OCI-LY1 (cell line): ENCODE measurements around the gene MMAB.

Experiments used
- H2AFZ ChIP-seq: fragments of 200-600 bp; sonication (generic), shearing (Covaris generic); 2 replicates; pipeline ENCODE4 v1.6.0; 2014; ENCODE audit warnings: antibody characterized with exemption, mild to moderate bottlenecking, low read length
- H3F3A ChIP-seq: fragments of 200-600 bp; sonication (generic), shearing (Covaris generic); 2 replicates; pipeline ENCODE4 v1.6.0; 2014; ENCODE audit warnings: mild to moderate bottlenecking, antibody characterized with exemption, low read length, moderate library complexity; ENCODE audit not compliant: insufficient read depth
- H3K27ac ChIP-seq: fragments of 200-600 bp; sonication (generic); 2 replicates; pipeline ENCODE4 v1.5.1; 2014; ENCODE audit warnings: low read length, mixed run types, mild to moderate bottlenecking, low read depth; ENCODE audit not compliant: poor library complexity, severe bottlenecking
- H3K27me3 ChIP-seq: fragments of 200-600 bp; sonication (generic); 2 replicates; pipeline ENCODE4 v1.6.0; 2014; ENCODE audit warnings: antibody characterized with exemption, mild to moderate bottlenecking, low read length, moderate library complexity; ENCODE audit not compliant: insufficient read depth
- H3K36me3 ChIP-seq: fragments of 200-600 bp; sonication (generic); 2 replicates; pipeline ENCODE4 v1.6.1; 2014; ENCODE audit warnings: mild to moderate bottlenecking, antibody characterized with exemption, low read length, moderate library complexity, mixed read lengths; ENCODE audit not compliant: insufficient read depth
- H3K4me1 ChIP-seq: fragments of 200-600 bp; sonication (generic); 2 replicates; pipeline ENCODE4 v1.5.1; 2014; ENCODE audit warnings: mild to moderate bottlenecking, low read length, moderate library complexity; ENCODE audit not compliant: insufficient read depth, severe bottlenecking
- H3K4me2 ChIP-seq: fragments of 200-600 bp; sonication (generic), shearing (Covaris generic); 2 replicates; pipeline ENCODE4 v1.6.1; 2014; ENCODE audit warnings: low read length
- H3K4me3 ChIP-seq: fragments of 200-600 bp; sonication (generic); 2 replicates; pipeline ENCODE4 v1.5.1; 2014; ENCODE audit warnings: low read length, low read depth, mild to moderate bottlenecking, mixed read lengths; ENCODE audit not compliant: poor library complexity, severe bottlenecking
- H3K79me2 ChIP-seq: fragments of 200-600 bp; shearing (Covaris generic); 2 replicates; pipeline ENCODE4 v1.6.1; 2016; ENCODE audit warnings: mixed run types, low read length, mixed read lengths; ENCODE audit not compliant: insufficient read depth
- H3K9ac ChIP-seq: fragments of 200-600 bp; sonication (generic), shearing (Covaris generic); 2 replicates; pipeline ENCODE4 v1.6.1; 2014; ENCODE audit warnings: mild to moderate bottlenecking, low read length, mixed read lengths
- H3K9me2 ChIP-seq: fragments of 200-600 bp; sonication (generic), shearing (Covaris generic); 2 replicates; pipeline ENCODE4 v1.6.1; 2014; ENCODE audit warnings: low read depth, mild to moderate bottlenecking, low read length, mixed read lengths
- H3K9me3 ChIP-seq: fragments of 200-600 bp; shearing (Covaris generic); 2 replicates; pipeline ENCODE4 v1.6.1; 2014; ENCODE audit warnings: low read length, mixed read lengths
- H4K20me1 ChIP-seq: fragments of 200-600 bp; sonication (generic), shearing (Covaris generic); 2 replicates; pipeline ENCODE4 v1.6.0; 2016; ENCODE audit warnings: mild to moderate bottlenecking, low read length; ENCODE audit not compliant: insufficient read depth
- EZH2 ChIP-seq: fragments of 200-600 bp; sonication (generic), shearing (Covaris generic); IDR thresholded peaks from 2 replicates; pipeline ENCODE4 v1.8.0; 2017; ENCODE audit warnings: borderline replicate concordance, mixed run types, mild to moderate bottlenecking, antibody characterized with exemption, low read length, moderate library complexity, mixed read lengths
- TF ChIP-seq, protein P1 (sequence below): fragments of 200-600 bp; sonication (generic), shearing (Covaris generic); IDR thresholded peaks from 2 replicates; pipeline ENCODE4 v1.5.1; 2017; ENCODE audit warnings: mild to moderate bottlenecking, antibody characterized with exemption, low read length, moderate library complexity, mixed read lengths

MMAB gene

DNA sequence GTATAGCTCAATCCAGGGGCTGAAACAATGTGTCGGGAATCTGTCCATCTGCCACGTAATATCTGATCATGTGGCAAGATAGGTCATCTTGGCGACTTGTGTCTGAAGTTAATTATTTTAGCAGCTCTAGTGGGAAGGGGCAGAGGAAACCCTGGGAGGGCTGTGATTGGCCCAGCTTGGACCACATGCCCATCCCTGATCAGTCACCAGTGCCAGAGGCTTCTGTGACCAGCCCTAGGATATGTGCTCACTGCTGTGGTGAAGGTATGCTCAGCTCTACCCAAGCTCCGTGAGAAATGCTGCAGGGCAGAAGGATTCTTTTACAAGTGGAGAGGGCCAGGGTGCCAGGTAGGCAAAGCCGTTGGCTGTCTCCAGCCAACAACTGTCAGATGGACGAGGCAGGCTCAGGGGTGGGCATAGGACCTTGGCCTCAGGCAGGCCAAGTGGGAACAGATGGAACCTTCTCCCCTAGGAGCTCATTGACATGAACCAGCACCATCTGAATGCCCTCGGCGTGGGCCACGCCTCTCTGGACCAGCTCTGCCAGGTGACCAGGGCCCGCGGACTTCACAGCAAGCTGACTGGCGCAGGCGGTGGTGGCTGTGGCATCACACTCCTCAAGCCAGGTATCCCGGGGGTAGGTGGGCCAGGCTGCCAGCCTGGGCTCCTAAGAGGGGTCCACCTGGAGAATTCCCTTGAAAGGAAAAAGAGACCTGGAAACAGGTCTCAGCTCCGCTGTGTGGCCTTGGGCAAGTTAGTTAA, 21.4 kb upstream of the MMAB start:
- no peak overlapping the region for H3K4me2 ChIP-seq
- no peaks in the 10 kb centered on the region for H3K9me2 ChIP-seq
- no peaks in the 10 kb centered on the region for H4K20me1 ChIP-seq
- H3K4me1 ChIP-seq: no peaks in the 10 kb centered on the region
- no peak overlapping the region for H3K9ac ChIP-seq
- no peaks in the 10 kb centered on the region for H3K79me2 ChIP-seq
- H2AFZ ChIP-seq: no peak overlapping the region
- H3K27me3 ChIP-seq: no peaks in the 10 kb centered on the region
- H3K4me3 ChIP-seq: no peak overlapping the region
- TF ChIP-seq EZH2: no peak
- TF ChIP-seq, protein P1, sequence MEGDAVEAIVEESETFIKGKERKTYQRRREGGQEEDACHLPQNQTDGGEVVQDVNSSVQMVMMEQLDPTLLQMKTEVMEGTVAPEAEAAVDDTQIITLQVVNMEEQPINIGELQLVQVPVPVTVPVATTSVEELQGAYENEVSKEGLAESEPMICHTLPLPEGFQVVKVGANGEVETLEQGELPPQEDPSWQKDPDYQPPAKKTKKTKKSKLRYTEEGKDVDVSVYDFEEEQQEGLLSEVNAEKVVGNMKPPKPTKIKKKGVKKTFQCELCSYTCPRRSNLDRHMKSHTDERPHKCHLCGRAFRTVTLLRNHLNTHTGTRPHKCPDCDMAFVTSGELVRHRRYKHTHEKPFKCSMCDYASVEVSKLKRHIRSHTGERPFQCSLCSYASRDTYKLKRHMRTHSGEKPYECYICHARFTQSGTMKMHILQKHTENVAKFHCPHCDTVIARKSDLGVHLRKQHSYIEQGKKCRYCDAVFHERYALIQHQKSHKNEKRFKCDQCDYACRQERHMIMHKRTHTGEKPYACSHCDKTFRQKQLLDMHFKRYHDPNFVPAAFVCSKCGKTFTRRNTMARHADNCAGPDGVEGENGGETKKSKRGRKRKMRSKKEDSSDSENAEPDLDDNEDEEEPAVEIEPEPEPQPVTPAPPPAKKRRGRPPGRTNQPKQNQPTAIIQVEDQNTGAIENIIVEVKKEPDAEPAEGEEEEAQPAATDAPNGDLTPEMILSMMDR: no peak
- no peaks in the 10 kb centered on the region for H3F3A ChIP-seq
- no peaks in the 10 kb centered on the region for H3K36me3 ChIP-seq
- no peak overlapping the region for H3K27ac ChIP-seq
- no peaks in the 10 kb centered on the region for H3K9me3 ChIP-seq

DNA sequence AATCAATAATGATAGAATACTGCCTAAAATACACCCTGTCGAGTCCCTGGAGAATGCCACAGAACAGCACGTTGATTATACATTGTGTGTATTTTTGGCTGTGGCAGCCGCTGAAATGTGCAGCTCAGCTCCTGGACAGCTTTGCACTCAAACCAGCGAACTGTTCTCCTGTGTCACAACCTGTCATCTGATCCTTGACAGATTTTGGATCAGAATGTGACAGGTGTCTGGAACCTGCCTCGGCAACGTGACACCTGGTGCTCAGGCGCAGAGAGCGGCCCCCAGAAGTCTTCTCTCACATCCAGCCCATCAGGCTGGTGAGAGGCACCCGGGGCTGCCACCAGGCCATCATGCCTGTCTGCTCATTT, 19.6 kb upstream of the MMAB start:
- Histone ChIP-seq H3K9me2 (no peaks in the 10 kb centered on the region), H3K36me3 (no peaks in the 10 kb centered on the region), H2AFZ (no peak overlapping the region), H3K4me2 (no peak overlapping the region), H3K79me2 (no peaks in the 10 kb centered on the region), H3K27ac (no peak overlapping the region), H3K4me1 (no peaks in the 10 kb centered on the region), H4K20me1 (no peaks in the 10 kb centered on the region), H3K27me3 (no peaks in the 10 kb centered on the region), H3K9me3 (no peaks in the 10 kb centered on the region), H3F3A (no peaks in the 10 kb centered on the region), H3K9ac (no peak overlapping the region), H3K4me3 (no peak overlapping the region)
- TF ChIP-seq, protein P1: no peak
- no peak for TF ChIP-seq EZH2

DNA sequence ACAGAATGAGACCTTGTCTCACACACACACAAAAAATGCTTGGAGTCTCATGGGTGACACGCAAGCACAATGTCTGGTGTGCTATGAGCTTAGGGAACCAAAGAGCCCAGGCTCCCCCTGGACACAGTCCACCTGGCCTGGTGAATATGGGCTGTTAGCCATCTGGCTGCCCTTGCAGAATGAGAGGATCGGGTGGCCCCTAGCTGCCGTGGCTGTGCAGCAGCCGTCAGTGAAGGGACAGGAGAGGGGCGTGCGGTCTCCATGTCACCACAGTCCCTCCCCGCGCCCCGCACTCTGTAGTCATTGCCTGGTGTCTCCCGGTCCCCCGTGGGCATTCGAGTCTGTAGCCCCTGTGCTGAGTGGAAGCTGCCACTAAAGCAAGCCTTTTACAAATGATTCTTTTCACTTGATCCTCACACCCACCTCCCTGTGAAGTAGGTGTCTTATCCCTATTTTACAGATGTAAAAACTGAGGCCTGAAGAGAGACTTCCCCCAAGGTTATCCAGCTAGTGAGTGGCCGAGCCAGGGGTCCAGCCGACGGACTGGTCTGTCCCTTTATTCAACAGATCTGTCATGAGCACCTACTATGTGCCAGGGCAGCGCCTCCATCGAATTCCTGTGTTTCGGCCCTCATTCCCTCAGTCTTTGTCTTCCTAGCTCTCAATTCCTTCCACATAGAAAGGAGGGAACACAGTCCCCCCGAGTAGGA, 19.0 kb upstream of the MMAB start:
- no peaks in the 10 kb centered on the region for H3K4me1 ChIP-seq
- H3K79me2 ChIP-seq: no peaks in the 10 kb centered on the region
- H2AFZ ChIP-seq: no peak overlapping the region
- TF ChIP-seq EZH2: no peak
- TF ChIP-seq, protein P1: no peak
- H3K9me3 ChIP-seq: no peaks in the 10 kb centered on the region
- no peak overlapping the region for H3K4me2 ChIP-seq
- H3K27me3 ChIP-seq: no peaks in the 10 kb centered on the region
- H3K9ac ChIP-seq: no peak overlapping the region
- H3K4me3 ChIP-seq: no peak overlapping the region
- no peak overlapping the region for H3K27ac ChIP-seq
- no peaks in the 10 kb centered on the region for H3K9me2 ChIP-seq
- H3K36me3 ChIP-seq: peaks cover under 1% of the 10 kb centered on the region; the same call in 1 of the 2 replicates
- H4K20me1 ChIP-seq: no peaks in the 10 kb centered on the region
- H3F3A ChIP-seq: no peaks in the 10 kb centered on the region
